KMS-11 (cell line): ENCODE data around the gene MIDN.

Experiments used
- H2AFZ ChIP-seq: fragments of 200-600 bp; sonication (generic); 2 replicates; pipeline ENCODE4 v1.6.1; 2016; ENCODE audit warnings: antibody characterized with exemption, mixed run types, low read depth
- H3K27ac ChIP-seq: fragments of 200-600 bp; sonication (generic); 2 replicates; pipeline ENCODE4 v1.6.1; 2016; ENCODE audit warnings: mild to moderate bottlenecking, mixed run types
- H3K27me3 ChIP-seq: fragments of 200-600 bp; sonication (generic); 2 replicates; pipeline ENCODE4 v1.6.1; 2017; ENCODE audit warnings: mild to moderate bottlenecking, low read depth, mixed run types, moderate library complexity; ENCODE audit not compliant: insufficient read depth
- H3K36me3 ChIP-seq: fragments of 200-600 bp; sonication (generic); 2 replicates; pipeline ENCODE4 v1.6.1; 2017; ENCODE audit warnings: mild to moderate bottlenecking, mixed run types; ENCODE audit not compliant: insufficient read depth
- H3K4me1 ChIP-seq: fragments of 200-600 bp; sonication (generic); 2 replicates; pipeline ENCODE4 v1.6.1; 2016; ENCODE audit warnings: mild to moderate bottlenecking, low read depth, mixed run types; ENCODE audit not compliant: poor library complexity, severe bottlenecking
- H3K4me2 ChIP-seq: fragments of 200-600 bp; sonication (generic); 2 replicates; pipeline ENCODE4 v1.7.0; 2016; ENCODE audit warnings: mild to moderate bottlenecking, mixed run types
- H3K4me3 ChIP-seq: fragments of 200-600 bp; sonication (generic); IDR thresholded peaks from 2 replicates; pipeline ENCODE4 v1.6.1; 2017; ENCODE audit warnings: low read depth, low read length, mixed read lengths; ENCODE audit not compliant: insufficient read depth
- H3K79me2 ChIP-seq: fragments of 200-600 bp; sonication (generic); 2 replicates; pipeline ENCODE4 v1.6.1; 2016; ENCODE audit warnings: low read depth, mixed run types; ENCODE audit not compliant: insufficient read depth
- H3K9ac ChIP-seq: fragments of 200-600 bp; sonication (generic); 2 replicates; pipeline ENCODE4 v1.6.1; 2016; ENCODE audit warnings: mild to moderate bottlenecking, mixed run types
- H4K20me1 ChIP-seq: fragments of 200-600 bp; sonication (generic); 2 replicates; pipeline ENCODE4 v1.6.1; 2016; ENCODE audit warnings: mild to moderate bottlenecking, mixed run types; ENCODE audit not compliant: insufficient read depth
- TF ChIP-seq, protein P1 (sequence below): fragments of 200-600 bp; sonication (generic); conservative IDR thresholded peaks from 2 replicates; pipeline ENCODE4 v1.6.1; 2017; ENCODE audit warnings: low read depth, mild to moderate bottlenecking, antibody characterized with exemption, low read length, moderate library complexity, mixed read lengths

The MIDN gene

GRCh38 chr19:1226227-1226518, 22.2 kb upstream of the MIDN start:
- no peak overlapping the region for H3K4me3 ChIP-seq
- no peak overlapping the region for H3K27ac ChIP-seq
- no peak overlapping the region for H3K9ac ChIP-seq
- H3K4me1 ChIP-seq, result no peaks in the 10 kb centered on the region
- no peaks in the 10 kb centered on the region for H4K20me1 ChIP-seq
- H3K27me3 ChIP-seq, result no peaks in the 10 kb centered on the region
- no peaks in the 10 kb centered on the region for H3K79me2 ChIP-seq
- H2AFZ ChIP-seq, result no peak overlapping the region
- H3K36me3 ChIP-seq, result no peaks in the 10 kb centered on the region
- TF ChIP-seq, protein P1, sequence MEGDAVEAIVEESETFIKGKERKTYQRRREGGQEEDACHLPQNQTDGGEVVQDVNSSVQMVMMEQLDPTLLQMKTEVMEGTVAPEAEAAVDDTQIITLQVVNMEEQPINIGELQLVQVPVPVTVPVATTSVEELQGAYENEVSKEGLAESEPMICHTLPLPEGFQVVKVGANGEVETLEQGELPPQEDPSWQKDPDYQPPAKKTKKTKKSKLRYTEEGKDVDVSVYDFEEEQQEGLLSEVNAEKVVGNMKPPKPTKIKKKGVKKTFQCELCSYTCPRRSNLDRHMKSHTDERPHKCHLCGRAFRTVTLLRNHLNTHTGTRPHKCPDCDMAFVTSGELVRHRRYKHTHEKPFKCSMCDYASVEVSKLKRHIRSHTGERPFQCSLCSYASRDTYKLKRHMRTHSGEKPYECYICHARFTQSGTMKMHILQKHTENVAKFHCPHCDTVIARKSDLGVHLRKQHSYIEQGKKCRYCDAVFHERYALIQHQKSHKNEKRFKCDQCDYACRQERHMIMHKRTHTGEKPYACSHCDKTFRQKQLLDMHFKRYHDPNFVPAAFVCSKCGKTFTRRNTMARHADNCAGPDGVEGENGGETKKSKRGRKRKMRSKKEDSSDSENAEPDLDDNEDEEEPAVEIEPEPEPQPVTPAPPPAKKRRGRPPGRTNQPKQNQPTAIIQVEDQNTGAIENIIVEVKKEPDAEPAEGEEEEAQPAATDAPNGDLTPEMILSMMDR, result no peak
- no peak overlapping the region for H3K4me2 ChIP-seq

- Histone ChIP-seq H3K4me3 (no peak overlapping the region), H3K27ac (no peak overlapping the region), H3K79me2 (no peaks in the 10 kb centered on the region), H3K27me3 (no peaks in the 10 kb centered on the region), H3K4me1 (no peaks in the 10 kb centered on the region), H3K36me3 (no peaks in the 10 kb centered on the region), H3K9ac (no peak overlapping the region), H2AFZ (no peak overlapping the region), H4K20me1 (no peaks in the 10 kb centered on the region), H3K4me2 (no peak overlapping the region)
- TF ChIP-seq, protein P1, result no peak
Observed at GRCh38 chr19:1226522-1227303, 21.7 kb upstream of the MIDN start.

GRCh38 chr19:1227304-1228054, 20.9 kb upstream of the MIDN start:
- H2AFZ ChIP-seq, result no peak overlapping the region
- no peaks in the 10 kb centered on the region for H3K4me1 ChIP-seq
- no peak overlapping the region for H3K9ac ChIP-seq
- H4K20me1 ChIP-seq, result no peaks in the 10 kb centered on the region
- no peak overlapping the region for H3K4me3 ChIP-seq
- TF ChIP-seq, protein P1, result no peak
- H3K4me2 ChIP-seq, result no peak overlapping the region
- H3K36me3 ChIP-seq, result no peaks in the 10 kb centered on the region
- H3K27me3 ChIP-seq, result no peaks in the 10 kb centered on the region
- no peak overlapping the region for H3K27ac ChIP-seq
- H3K79me2 ChIP-seq, result no peaks in the 10 kb centered on the region

- Histone ChIP-seq H3K4me1 (no peaks in the 10 kb centered on the region), H4K20me1 (no peaks in the 10 kb centered on the region)
Observed at GRCh38 chr19:1228161-1228957, 20.0 kb upstream of the MIDN start.

More at GRCh38 chr19:1228161-1228957, 20.0 kb upstream of the MIDN start:
- no peak overlapping the region for H3K27ac ChIP-seq
- H3K4me2 ChIP-seq, result no peak overlapping the region
- TF ChIP-seq, protein P1, result no peak
- no peaks in the 10 kb centered on the region for H3K79me2 ChIP-seq
- H2AFZ ChIP-seq, result no peak overlapping the region
- no peaks in the 10 kb centered on the region for H3K36me3 ChIP-seq
- H3K27me3 ChIP-seq, result peaks cover 2% of the 10 kb centered on the region; the same call in 1 of the 2 replicates
- H3K4me3 ChIP-seq, result no peak overlapping the region
- H3K9ac ChIP-seq, result no peak overlapping the region
